Naive thymus-derived CD4-positive, alpha-beta T cell (primary cell): ENCODE measurements around the gene GABRA4. TPM values are rescaled to one million over a fixed set of nuclear protein-coding genes. Genes with fewer than 3 reads are reported as not detected.

Experiments
- ATAC-seq: fragments of 150-1000 bp; cut with Tn5 transposase; 2 replicates; pipeline ENCODE4 v1.10.0; 2021; ENCODE audit warnings: mild to moderate bottlenecking, moderate library complexity
- CTCF ChIA-PET: fragments of 350-600 bp; sonication (Branson Sonifier 250); formaldehyde crosslinking; loops from one replicate; lab custom pipeline; 2021; ENCODE audit warnings: antibody characterized with exemption; lab: Charles Lee
- POLR2A ChIA-PET: fragments of 350-600 bp; sonication (Branson Sonifier 250); formaldehyde crosslinking; loops from one replicate; lab custom pipeline; 2021; ENCODE audit warnings: antibody characterized with exemption, inconsistent platforms; lab: Charles Lee
- DNase-seq, 9 donors: peaks; one replicate each; pipeline versions ENCODE4 v3.0.0 to v3.0.0-alpha.2; 2020 to 2022; ENCODE audit warnings: mixed read lengths in 1 of 9
- H3K27ac ChIP-seq: one replicate; pipeline ENCODE4 v1.7.0; 2013; ENCODE audit warnings: mild to moderate bottlenecking, low read depth, low read length, moderate library complexity
- H3K27me3 ChIP-seq, 2 donors: one replicate each; pipeline ENCODE4 v1.7.0; 2013; ENCODE audit warnings: low read length in 2 of 2, mild to moderate bottlenecking in 2 of 2, moderate library complexity in 2 of 2; ENCODE audit not compliant: control insufficient read depth in 2 of 2, insufficient read depth in 2 of 2
- H3K36me3 ChIP-seq, 3 experiments: 1 replicate in 2 of 3; 2 replicates in 1 of 3; pipeline ENCODE4 v1.7.0; 2013; ENCODE audit warnings: low read length in 3 of 3, mild to moderate bottlenecking in 3 of 3, moderate library complexity in 1 of 3; ENCODE audit not compliant: insufficient read depth in 3 of 3, control insufficient read depth in 2 of 3
- H3K4me1 ChIP-seq, 2 donors: one replicate each; pipeline ENCODE4 v1.7.0; 2013; ENCODE audit warnings: low read length in 2 of 2, mild to moderate bottlenecking in 2 of 2, moderate library complexity in 1 of 2; ENCODE audit not compliant: control insufficient read depth in 2 of 2, insufficient read depth in 2 of 2
- H3K4me3 ChIP-seq: 2 replicates; pipeline ENCODE4 v1.7.0; 2013; ENCODE audit warnings: mild to moderate bottlenecking, low read length
- H3K9me3 ChIP-seq, 3 experiments: 1 replicate in 2 of 3; 2 replicates in 1 of 3; pipeline ENCODE4 v1.7.0; 2013; ENCODE audit warnings: low read length in 3 of 3; ENCODE audit not compliant: control insufficient read depth in 2 of 3
- H3K27ac Mint-ChIP-seq, 9 donors: one replicate each; pipeline ENCODE4 v1.8.0; 2020 to 2022; ENCODE audit warnings: mixed read lengths in 9 of 9, mild to moderate bottlenecking in 8 of 9, moderate library complexity in 5 of 9, inconsistent platforms in 2 of 9
- H3K27me3 Mint-ChIP-seq, 5 donors: one replicate each; pipeline ENCODE4 v1.8.0; 2021 to 2022; ENCODE audit warnings: mixed read lengths in 5 of 5, mild to moderate bottlenecking in 1 of 5
- H3K36me3 Mint-ChIP-seq, 5 donors: one replicate each; pipeline ENCODE4 v1.8.0; 2020 to 2022; ENCODE audit warnings: mixed read lengths in 5 of 5, mild to moderate bottlenecking in 3 of 5, inconsistent platforms in 1 of 5
- H3K4me1 Mint-ChIP-seq, 7 donors: one replicate each; pipeline ENCODE4 v1.8.0; 2020 to 2022; ENCODE audit warnings: mixed read lengths in 7 of 7, mild to moderate bottlenecking in 3 of 7, inconsistent platforms in 1 of 7
- H3K4me3 Mint-ChIP-seq, 10 donors: one replicate each; pipeline ENCODE4 v1.8.0; 2020 to 2022; ENCODE audit warnings: mild to moderate bottlenecking in 10 of 10, mixed read lengths in 10 of 10, moderate library complexity in 6 of 10, inconsistent platforms in 2 of 10
- H3K9me3 Mint-ChIP-seq, 11 donors: one replicate each; pipeline ENCODE4 v1.8.0; 2020 to 2022; ENCODE audit warnings: mixed read lengths in 11 of 11, mild to moderate bottlenecking in 4 of 11, inconsistent platforms in 1 of 11, moderate library complexity in 1 of 11
- intact Hi-C, 2 donors: fragments of 100-400 bp; cut with micrococcal nuclease; formaldehyde crosslinking; loops; one replicate each; pipeline ENCODE4 v1.15.1; 2023
- polyA plus RNA-seq, 2 donors: library from polyadenylated mRNA; unstranded; fragments of 300-500 nt; fragmentation: Illumina TruSeq; gene quantifications; one replicate each; pipeline ENCODE4 v1.2.3, GENCODE V29; 2021
- total RNA-seq, 6 experiments: library from RNA in 5 of 6; stranded (reverse) in 5 of 6; gene quantifications; 1 replicate in 5 of 6; 2 replicates in 1 of 6; pipeline ENCODE4 v1.2.3 and lab custom pipeline; 2021 to 2026

GABRA4 gene
- total and polyA plus RNA-seq, 7 experiments from 2014 or later: not detected

DNA sequence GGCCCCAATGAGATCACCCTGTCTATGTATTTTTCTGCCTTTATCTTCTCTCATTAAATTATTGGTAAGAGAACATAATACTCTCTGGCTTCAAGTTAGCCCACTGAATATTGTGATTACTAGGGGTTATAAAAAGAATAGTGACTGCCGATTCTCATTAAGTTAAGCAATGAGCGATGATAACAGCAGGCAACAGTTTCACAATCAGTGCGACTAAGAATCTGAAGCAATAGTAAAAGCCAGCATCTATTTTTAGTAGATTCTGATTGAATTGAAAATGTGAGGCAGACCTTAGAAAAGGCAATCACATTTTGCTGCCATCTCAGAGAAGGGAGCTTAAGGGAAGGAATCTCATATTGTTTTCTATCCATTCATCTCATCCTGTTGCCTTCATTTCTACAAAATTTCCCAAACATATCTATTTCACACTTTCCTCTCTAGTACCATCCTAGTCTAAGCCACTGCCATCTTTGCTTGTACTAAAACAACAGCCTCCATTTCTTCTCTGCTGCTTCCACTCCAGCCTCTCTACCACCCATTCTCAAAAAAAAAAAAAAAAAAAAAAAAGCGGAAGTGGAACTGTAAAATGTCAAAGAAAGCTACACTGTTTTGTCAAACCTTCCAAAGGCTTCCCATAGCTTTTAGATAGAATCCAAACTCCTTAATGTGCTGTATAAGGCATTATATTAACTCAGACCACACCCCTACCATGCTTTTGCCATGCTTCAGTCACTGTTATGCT lies 17.4 kb downstream of the GABRA4 start:
- no peaks in the 10 kb centered on the region for H3K36me3 Mint-ChIP-seq
- no peak overlapping the region for H3K27ac ChIP-seq
- no peaks in the 10 kb centered on the region for H3K4me1 Mint-ChIP-seq
- H3K9me3 Mint-ChIP-seq: peaks cover 0 to 6% (median 0%) of the 10 kb centered on the region in 11 donors
- no peak overlapping the region for H3K4me3 ChIP-seq
- H3K4me3 Mint-ChIP-seq: no peak overlapping the region
- no peaks in the 10 kb centered on the region for H3K9me3 ChIP-seq
- H3K27me3 ChIP-seq: no peaks in the 10 kb centered on the region
- intact Hi-C loops: no loop called here
- ChIA-PET POLR2A (no interaction called here), CTCF (interaction anchor here (0.6 kb wide), 2 partner anchors 581 to 1692 kb away, joined by 3 to 4 read pairs; no protein-coding TSS in a partner anchor)
- H3K27me3 Mint-ChIP-seq: peaks cover 0 to 30% (median 20%) of the 10 kb centered on the region in 5 donors
- no peaks in the 10 kb centered on the region for H3K36me3 ChIP-seq
- DNase-seq (no peak), ATAC-seq (no peak)
- no peaks in the 10 kb centered on the region for H3K4me1 ChIP-seq
- H3K27ac Mint-ChIP-seq: no peak overlapping the region

DNA sequence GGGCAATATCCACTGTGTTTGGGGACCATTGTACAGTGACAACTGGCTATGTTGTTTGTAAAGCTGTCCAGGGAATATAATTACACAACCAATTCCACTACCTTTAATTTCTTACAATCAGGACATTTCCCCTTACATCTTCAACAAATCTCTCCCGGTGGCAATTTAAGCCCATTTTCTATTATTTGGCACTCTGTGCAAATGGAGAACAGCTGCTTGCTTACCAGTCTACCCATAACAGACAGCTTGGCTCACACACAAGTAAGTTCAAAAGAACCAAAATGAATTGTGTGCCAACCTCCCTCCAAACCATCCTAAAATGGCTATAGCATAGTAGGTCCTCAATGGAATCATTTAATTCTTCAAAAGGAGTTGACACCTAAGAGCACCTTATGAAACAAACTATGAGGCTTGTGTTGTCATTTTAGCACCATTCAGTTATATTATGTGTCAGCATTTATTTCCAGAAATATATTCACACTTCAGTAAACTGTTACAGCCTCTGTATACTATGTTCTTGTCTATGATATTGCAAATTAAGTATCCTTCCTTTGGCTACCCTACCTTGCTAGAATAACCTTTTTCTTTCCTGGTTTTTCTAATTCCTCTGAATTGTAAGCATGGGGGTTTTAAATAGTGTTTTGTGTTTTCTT lies 18.4 kb downstream of the GABRA4 start:
- CTCF ChIA-PET: no interaction called here
- peaks cover 0 to 6% (median 0%) of the 10 kb centered on the region in 11 donors for H3K9me3 Mint-ChIP-seq
- no peak overlapping the region for H3K4me3 ChIP-seq
- H3K9me3 ChIP-seq: no peaks in the 10 kb centered on the region
- H3K27ac Mint-ChIP-seq: no peak overlapping the region
- intact Hi-C loops: no loop called here
- H3K4me3 Mint-ChIP-seq: no peak overlapping the region
- no peak overlapping the region for H3K27ac ChIP-seq
- no peaks in the 10 kb centered on the region for H3K36me3 Mint-ChIP-seq
- DNase-seq (no peak), ATAC-seq (no peak)
- no peaks in the 10 kb centered on the region for H3K36me3 ChIP-seq
- H3K27me3 ChIP-seq: no peaks in the 10 kb centered on the region
- POLR2A ChIA-PET: no interaction called here
- H3K27me3 Mint-ChIP-seq: peaks cover 0 to 32% (median 20%) of the 10 kb centered on the region in 5 donors
- H3K4me1 ChIP-seq: no peaks in the 10 kb centered on the region
- H3K4me1 Mint-ChIP-seq: no peaks in the 10 kb centered on the region

DNA sequence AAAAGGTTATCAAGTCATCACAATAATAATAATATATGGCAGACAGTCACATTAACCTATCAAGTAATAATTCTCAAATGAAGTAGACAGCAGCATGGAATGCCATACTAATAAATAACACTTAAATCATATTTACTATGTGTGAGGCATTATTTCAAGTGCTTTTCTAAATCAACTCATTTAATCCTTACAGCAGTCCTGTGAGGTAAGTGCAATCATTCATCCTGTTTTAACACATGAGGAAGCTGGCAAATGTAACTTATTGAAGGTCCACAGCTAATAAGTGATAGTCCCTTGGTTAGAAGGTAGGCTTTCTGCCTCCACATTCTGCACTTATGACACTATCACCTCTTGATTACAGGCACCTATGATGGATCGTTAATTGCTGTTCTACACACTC lies 24.5 kb downstream of the GABRA4 start:
- POLR2A ChIA-PET: no interaction called here
- no peaks in the 10 kb centered on the region for H3K9me3 ChIP-seq

DNA sequence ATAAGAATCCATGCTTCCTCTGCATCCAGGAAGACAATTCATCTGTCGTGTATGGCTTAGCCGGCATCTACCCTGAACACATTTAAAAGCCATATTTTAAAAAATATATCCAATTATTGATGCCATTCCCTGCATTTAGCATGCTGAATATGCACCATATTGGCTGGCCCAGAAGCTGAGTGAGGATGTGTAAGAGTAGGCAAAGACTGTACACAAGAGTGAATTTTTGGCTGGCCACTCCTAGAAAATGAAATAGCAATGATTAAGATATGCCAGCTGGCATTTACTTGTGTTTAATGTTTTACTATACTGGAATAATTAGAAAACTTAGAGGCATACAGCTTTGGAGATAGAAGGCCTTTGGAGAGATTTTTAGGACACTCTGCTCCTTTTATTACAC lies 25.8 kb downstream of the GABRA4 start:
- intact Hi-C loops: no loop called here
- no peak overlapping the region for H3K4me3 ChIP-seq
- H3K27me3 Mint-ChIP-seq: peaks cover 0 to 13% (median 7%) of the 10 kb centered on the region in 5 donors
- H3K27ac ChIP-seq: no peak overlapping the region
- no peak for DNase-seq
- H3K4me1 ChIP-seq: no peaks in the 10 kb centered on the region
- peaks cover 0 to 2% (median 0%) of the 10 kb centered on the region in 11 donors for H3K9me3 Mint-ChIP-seq
- H3K4me3 Mint-ChIP-seq: no peak overlapping the region
- no peaks in the 10 kb centered on the region for H3K9me3 ChIP-seq
- H3K4me1 Mint-ChIP-seq: no peaks in the 10 kb centered on the region
- H3K36me3 Mint-ChIP-seq: no peaks in the 10 kb centered on the region
- POLR2A ChIA-PET: no interaction called here
- no peaks in the 10 kb centered on the region for H3K36me3 ChIP-seq
- CTCF ChIA-PET: no interaction called here
- no peak overlapping the region for H3K27ac Mint-ChIP-seq
- no peaks in the 10 kb centered on the region for H3K27me3 ChIP-seq
- no peak for ATAC-seq

More for the DNA sequence above, 24.5 kb downstream of the GABRA4 start:
- intact Hi-C loops: no loop called here
- H3K27me3 ChIP-seq: no peaks in the 10 kb centered on the region
- H3K27ac ChIP-seq: no peak overlapping the region
- no peak overlapping the region for H3K4me3 ChIP-seq
- H3K4me1 Mint-ChIP-seq: no peaks in the 10 kb centered on the region
- DNase-seq (no peak), ATAC-seq (no peak)
- no peaks in the 10 kb centered on the region for H3K36me3 ChIP-seq
- H3K4me1 ChIP-seq: no peaks in the 10 kb centered on the region
- CTCF ChIA-PET: no interaction called here
- H3K36me3 Mint-ChIP-seq: no peaks in the 10 kb centered on the region
- peaks cover 0 to 2% (median 0%) of the 10 kb centered on the region in 11 donors for H3K9me3 Mint-ChIP-seq
- H3K27ac Mint-ChIP-seq: no peak overlapping the region
- H3K4me3 Mint-ChIP-seq: no peak overlapping the region
- H3K27me3 Mint-ChIP-seq: peaks cover 0 to 12% (median 2%) of the 10 kb centered on the region in 5 donors

DNA sequence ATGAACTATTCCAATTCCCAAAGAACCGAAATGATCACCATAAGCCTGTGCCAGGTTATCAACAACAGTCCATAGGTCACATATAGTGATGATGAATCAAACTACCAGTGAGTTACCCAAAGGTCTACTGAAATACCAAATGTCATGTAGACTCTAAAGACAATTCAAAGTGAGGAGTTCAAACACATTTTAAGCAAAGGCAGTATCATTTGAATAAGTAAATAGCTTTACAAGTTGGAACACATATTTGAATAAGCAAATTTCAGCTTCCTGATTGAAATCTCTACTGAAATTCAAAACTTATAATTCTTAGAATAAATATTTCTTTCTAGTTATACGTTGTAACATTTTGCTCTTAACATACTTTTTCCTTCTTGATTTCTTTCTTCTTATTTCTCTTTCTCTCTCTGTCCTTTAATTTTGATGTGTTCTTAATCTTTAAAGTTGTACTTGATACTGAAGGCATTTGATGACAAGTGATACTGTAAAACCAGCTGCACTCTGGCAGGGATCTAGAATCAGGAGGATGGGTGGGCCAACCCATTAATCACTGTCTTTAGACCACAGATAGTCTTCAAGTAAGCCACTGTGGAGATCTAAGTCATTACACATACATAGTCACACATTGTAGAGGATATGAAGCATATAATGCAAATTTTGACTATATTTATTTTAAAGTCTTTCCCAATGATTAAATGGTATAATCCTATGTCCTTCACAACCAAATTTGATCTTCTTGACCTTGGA lies 34.5 kb downstream of the GABRA4 start:
- no peaks in the 10 kb centered on the region for H3K4me1 Mint-ChIP-seq
- no peaks in the 10 kb centered on the region for H3K36me3 Mint-ChIP-seq
- H3K4me1 ChIP-seq: no peaks in the 10 kb centered on the region
- H3K27me3 ChIP-seq: no peaks in the 10 kb centered on the region
- no peak overlapping the region for H3K27ac Mint-ChIP-seq
- H3K9me3 Mint-ChIP-seq: peaks cover 0 to 6% (median 0%) of the 10 kb centered on the region in 11 donors
- CTCF ChIA-PET: no interaction called here
- no peaks in the 10 kb centered on the region for H3K9me3 ChIP-seq
- no peak overlapping the region for H3K27ac ChIP-seq
- intact Hi-C loops: no loop called here
- no peaks in the 10 kb centered on the region for H3K36me3 ChIP-seq
- no peak overlapping the region for H3K4me3 ChIP-seq
- peaks cover 0 to 15% (median 0%) of the 10 kb centered on the region in 5 donors for H3K27me3 Mint-ChIP-seq
- POLR2A ChIA-PET: no interaction called here
- DNase-seq (no peak), ATAC-seq (no peak)
- no peak overlapping the region for H3K4me3 Mint-ChIP-seq

DNA sequence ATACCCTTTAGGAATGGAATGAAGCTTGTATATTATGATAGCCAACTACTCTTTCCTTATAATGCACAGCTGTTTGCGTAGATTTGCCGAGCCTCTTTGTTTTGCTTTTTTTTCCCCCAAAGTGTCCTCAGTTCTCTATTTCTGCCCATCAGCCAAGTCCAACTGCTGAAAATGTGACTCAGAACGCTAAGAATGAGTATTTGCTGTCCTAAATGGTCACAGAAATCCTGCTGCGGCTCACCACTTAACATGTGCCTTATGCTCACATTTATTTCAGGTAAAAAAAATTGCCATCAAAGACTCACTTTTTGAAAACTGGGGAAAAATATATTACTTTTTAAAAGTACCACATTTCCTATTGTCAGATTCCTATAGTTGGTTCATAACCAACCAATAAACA lies 36.9 kb downstream of the GABRA4 start:
- Histone ChIP-seq H3K27ac (no peak overlapping the region), H3K4me3 (no peak overlapping the region), H3K27me3 (no peaks in the 10 kb centered on the region), H3K9me3 (no peaks in the 10 kb centered on the region), H3K36me3 (no peaks in the 10 kb centered on the region), H3K4me1 (no peaks in the 10 kb centered on the region)
- Mint-ChIP-seq H3K27me3 (peaks cover 0 to 12% (median 0%) of the 10 kb centered on the region in 5 donors), H3K36me3 (no peaks in the 10 kb centered on the region), H3K4me1 (no peaks in the 10 kb centered on the region), H3K27ac (no peak overlapping the region), H3K9me3 (peaks cover 0 to 3% (median 0%) of the 10 kb centered on the region in 11 donors), H3K4me3 (no peak overlapping the region)
- no peak for DNase-seq
- intact Hi-C loops: no loop called here
- CTCF ChIA-PET: no interaction called here
- POLR2A ChIA-PET: no interaction called here
- ATAC-seq: no peak
